ENCODE results near the gene CLMN. TPM values are rescaled to one million over a fixed set of nuclear protein-coding genes. Genes with fewer than 3 reads are reported as not detected.
A peak's percentile ranks its signal among the peaks of the same experiment; 100 is the strongest.

Gene CLMN
- total RNA-seq, 1 donor from 2014 or later = 6.3 TPM

- peaks cover 8% of the 10 kb centered on the region for H3K27me3 Mint-ChIP-seq (ENCODE audit: insufficient read depth, low read depth)
Observed at GRCh38 chr14:95295600-95296376, 23.9 kb downstream of the CLMN start.

DNA sequence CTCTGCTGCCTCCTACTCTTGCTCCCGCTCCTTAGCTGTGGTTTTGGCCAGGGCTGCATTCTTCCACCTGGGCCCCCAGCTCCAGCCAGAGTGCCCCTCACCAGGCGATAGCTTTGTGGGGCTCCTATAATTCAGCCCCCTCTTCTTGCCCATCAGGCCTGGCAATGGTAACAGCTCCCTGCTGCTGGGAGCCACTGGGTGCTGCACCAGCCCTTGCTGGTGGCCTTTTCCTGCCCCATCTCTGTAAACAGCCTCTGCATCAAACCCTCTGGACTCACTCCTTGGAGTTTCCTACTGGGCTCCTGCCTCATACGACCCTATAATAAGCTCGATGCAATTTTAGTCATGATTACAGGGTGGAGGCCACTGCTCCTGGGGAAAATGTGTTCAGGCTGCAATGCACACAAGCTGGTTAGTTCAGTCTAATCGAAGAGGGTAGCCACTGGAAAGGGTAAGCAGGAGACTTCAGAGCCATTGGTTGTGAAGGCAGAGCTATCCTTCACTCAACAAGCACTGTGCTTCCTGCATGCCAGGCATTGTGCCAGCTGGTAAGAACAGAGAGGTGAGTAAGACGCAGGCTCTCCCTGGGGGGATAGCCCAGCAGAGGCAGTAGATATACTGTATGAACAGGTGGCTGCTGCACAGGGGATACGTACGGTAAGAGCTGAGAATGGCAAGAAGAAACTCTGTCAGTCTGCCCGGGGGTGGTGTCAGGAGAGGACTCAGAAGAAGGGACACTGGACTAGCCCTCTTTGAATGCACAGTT, 24.7 kb downstream of the CLMN start:
- no peak overlapping the region for H3K27ac ChIP-seq
- no peak overlapping the region for H3K4me3 ChIP-seq
- Mint-ChIP-seq H3K4me3 (no peak overlapping the region), H3K9me3 (peaks cover 9% of the 10 kb centered on the region), H3K27ac (no peak overlapping the region), H3K27me3 (ENCODE audit: insufficient read depth, low read depth) (peaks cover 8% of the 10 kb centered on the region), H3K4me1 (peaks cover 27% of the 10 kb centered on the region), H3K36me3 (peaks cover 4% of the 10 kb centered on the region)
- no peaks in the 10 kb centered on the region for H3K79me2 ChIP-seq (ENCODE audit: low read depth)
- H3K36me3 ChIP-seq = no peaks in the 10 kb centered on the region
- no peaks in the 10 kb centered on the region for H4K20me1 ChIP-seq (ENCODE audit: low read depth)
- DNase-seq (ENCODE audit: low spot score) = no peak
- H3K4me1 ChIP-seq = peaks cover 5% of the 10 kb centered on the region
- TF ChIP-seq EZH2 (IDR thresholded peaks at IDR 0.05) (no peak), EZH2phosphoT487 (IDR thresholded peaks at IDR 0.05) (no peak), CTCF (IDR thresholded peaks at IDR 0.05) (no peak)
- H2AFZ ChIP-seq (replicated peaks) = no peak overlapping the region
- H3K9me3 ChIP-seq (ENCODE audit: low read depth) = no peaks in the 10 kb centered on the region
- H3K4me2 ChIP-seq = no peak overlapping the region
- H3K27me3 ChIP-seq = no peaks in the 10 kb centered on the region
- no peak overlapping the region for H3K9ac ChIP-seq
- H3F3A ChIP-seq (ENCODE audit: low read depth) = peaks cover 4% of the 10 kb centered on the region

More at GRCh38 chr14:95295600-95296376, 23.9 kb downstream of the CLMN start:
- Histone ChIP-seq H3F3A (ENCODE audit: low read depth) (peaks cover 4% of the 10 kb centered on the region), H3K9ac (no peak overlapping the region), H3K4me1 (peaks cover 5% of the 10 kb centered on the region), H3K4me3 (no peak overlapping the region), H3K79me2 (ENCODE audit: low read depth) (no peaks in the 10 kb centered on the region), H3K36me3 (no peaks in the 10 kb centered on the region), H3K4me2 (no peak overlapping the region), H3K9me3 (ENCODE audit: low read depth) (no peaks in the 10 kb centered on the region), H3K27me3 (no peaks in the 10 kb centered on the region), H3K27ac (no peak overlapping the region), H2AFZ (replicated peaks) (no peak overlapping the region), H4K20me1 (ENCODE audit: low read depth) (no peaks in the 10 kb centered on the region)
- Mint-ChIP-seq H3K27ac (no peak overlapping the region), H3K4me3 (no peak overlapping the region), H3K36me3 (peaks cover 4% of the 10 kb centered on the region), H3K4me1 (peaks cover 29% of the 10 kb centered on the region), H3K9me3 (peaks cover 9% of the 10 kb centered on the region)
- DNase-seq (ENCODE audit: low spot score) = no peak
- TF ChIP-seq EZH2phosphoT487 (IDR thresholded peaks at IDR 0.05) (no peak), EZH2 (IDR thresholded peaks at IDR 0.05) (no peak), CTCF (IDR thresholded peaks at IDR 0.05) (no peak)

GRCh38 chr14:95294320-95294719, 25.4 kb downstream of the CLMN start:
- Histone ChIP-seq H3K9ac (no peak overlapping the region), H3K79me2 (ENCODE audit: low read depth) (no peaks in the 10 kb centered on the region), H3K4me1 (peaks cover 8% of the 10 kb centered on the region), H3K27me3 (no peaks in the 10 kb centered on the region), H3K36me3 (no peaks in the 10 kb centered on the region), H4K20me1 (ENCODE audit: low read depth) (no peaks in the 10 kb centered on the region), H3K27ac (no peak overlapping the region), H3K4me2 (no peak overlapping the region), H3K9me3 (ENCODE audit: low read depth) (no peaks in the 10 kb centered on the region), H3F3A (ENCODE audit: low read depth) (peaks cover 4% of the 10 kb centered on the region), H3K4me3 (no peak overlapping the region), H2AFZ (replicated peaks) (no peak overlapping the region)
- H3K36me3 Mint-ChIP-seq = peaks cover 4% of the 10 kb centered on the region
- H3K4me1 Mint-ChIP-seq = peaks cover 30% of the 10 kb centered on the region
- H3K4me3 Mint-ChIP-seq = no peak overlapping the region
- peak overlapping the region; percentile 29 for H3K27ac Mint-ChIP-seq
- H3K27me3 Mint-ChIP-seq (ENCODE audit: insufficient read depth, low read depth) = peaks cover 8% of the 10 kb centered on the region
- no peak for DNase-seq (ENCODE audit: low spot score)
- H3K9me3 Mint-ChIP-seq = peaks cover 9% of the 10 kb centered on the region
- TF ChIP-seq CTCF (IDR thresholded peaks at IDR 0.05) = no peak
- TF ChIP-seq EZH2phosphoT487 (IDR thresholded peaks at IDR 0.05) = no peak
- no peak for TF ChIP-seq EZH2 (IDR thresholded peaks at IDR 0.05)

All from neural progenitor cell (in vitro differentiated cells).